Right cardiac atrium (tissue), 5 donors: Measurements from ENCODE around the gene IFNL1. TPM values are rescaled to one million over a fixed set of nuclear protein-coding genes. Genes with fewer than 3 reads are reported as not detected.
"Not testable (repeated sequence)": the region's sequence is repeated elsewhere in the genome, so short reads cannot be mapped to it uniquely, and the experiment has no call there.

Source experiments
- ATAC-seq, 2 donors: fragments of 200-7000 bp; cut with Tn5 transposase; one replicate each; pipeline versions ENCODE4 v1.8.0 to v1.9.1; 2020; ENCODE audit warnings: moderate library complexity in 2 of 2, mild to moderate bottlenecking in 1 of 2
- DNase-seq, 3 donors: peaks; one replicate each; pipeline ENCODE4 v3.0.0-alpha.2; 2020
- H3K27ac ChIP-seq: one replicate; pipeline ENCODE4 v1.5.1; 2013; ENCODE audit warnings: mild to moderate bottlenecking, low read length, control low read depth, moderate library complexity
- H3K27me3 ChIP-seq: one replicate; pipeline ENCODE4 v1.6.1; 2013; ENCODE audit not compliant: control insufficient read depth, insufficient read depth
- H3K4me1 ChIP-seq: one replicate; pipeline ENCODE4 v1.6.1; 2013; ENCODE audit warnings: low read length; ENCODE audit not compliant: control insufficient read depth, insufficient read depth
- H3K4me3 ChIP-seq: one replicate; pipeline ENCODE4 v1.5.1; 2013; ENCODE audit warnings: low read length, control low read depth
- H3K9me3 ChIP-seq: one replicate; pipeline ENCODE4 v1.6.1; 2013; ENCODE audit warnings: low read length; ENCODE audit not compliant: control insufficient read depth
- WGBS: extraction: QIAGEN DNeasy Blood & Tissue Kit; methylation state at CpG from one replicate; pipeline ENCODE4 v1.1.7; 2013; 5-methylcytosine and 5-hydroxymethylcytosine counted together
- intact Hi-C, 4 donors: fragments of 100-400 bp; cut with DNase I; formaldehyde crosslinking; loops; one replicate each; pipeline versions ENCODE4 v1.11.0 to v1.14.0; 2022 to 2023
- polyA plus RNA-seq: library from polyadenylated mRNA; stranded (reverse); fragments of 200-250 nt; gene quantifications from one replicate; pipeline ENCODE4 v1.2.3, GENCODE V29; 2013
- total RNA-seq, 4 donors: library from RNA; stranded (reverse); fragmentation: NEBNext Ultra II Directional; extraction: Animal tissue kit (Norgen Biotek cat#: 25700); gene quantifications; one replicate each; pipeline ENCODE4 v1.2.1, GENCODE V29; 2021
- donor health status: healthy with polysubstance abuse.
- donor health status: DM: no; HTN: yes; CAD: no.
- donor health status: DM: no; HTN: no; CAD: no.
- donor health status: DM: no; HTN: yes; CAD: no; lungs with severe emphysema.
- donor health status: DM: yes; HTN: yes; CAD: no.

The IFNL1 gene
- total and polyA plus RNA-seq, 5 donors, result not detected

DNA sequence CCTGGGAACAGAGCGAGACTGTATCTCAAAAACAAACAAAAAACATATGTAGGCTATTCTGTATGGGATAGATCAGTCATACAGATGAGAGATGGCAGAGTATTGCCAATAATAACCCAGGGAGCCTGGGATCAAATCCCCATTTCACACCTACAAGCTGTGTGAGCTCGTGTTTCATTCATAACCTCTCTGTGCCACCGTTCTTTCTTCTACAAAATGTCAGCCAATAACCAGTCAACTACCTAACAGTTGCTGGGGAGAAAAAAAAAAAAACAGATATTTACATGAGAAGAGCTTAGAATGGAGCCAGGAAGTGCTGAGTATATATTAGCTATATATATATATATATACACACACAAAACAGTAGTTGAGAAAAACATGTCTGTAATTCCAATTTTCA, 34.5 kb upstream of the IFNL1 start:
- no peak overlapping the region for H3K4me3 ChIP-seq
- H3K27me3 ChIP-seq, result no peaks in the 10 kb centered on the region
- no peaks in the 10 kb centered on the region for H3K9me3 ChIP-seq
- no peak for DNase-seq
- H3K27ac ChIP-seq, result no peak overlapping the region
- no peaks in the 10 kb centered on the region for H3K4me1 ChIP-seq
- no peak for ATAC-seq
- intact Hi-C loops, result no loop called here
- 77% methylated on average over 3 of the region's 3 CpGs for WGBS

DNA sequence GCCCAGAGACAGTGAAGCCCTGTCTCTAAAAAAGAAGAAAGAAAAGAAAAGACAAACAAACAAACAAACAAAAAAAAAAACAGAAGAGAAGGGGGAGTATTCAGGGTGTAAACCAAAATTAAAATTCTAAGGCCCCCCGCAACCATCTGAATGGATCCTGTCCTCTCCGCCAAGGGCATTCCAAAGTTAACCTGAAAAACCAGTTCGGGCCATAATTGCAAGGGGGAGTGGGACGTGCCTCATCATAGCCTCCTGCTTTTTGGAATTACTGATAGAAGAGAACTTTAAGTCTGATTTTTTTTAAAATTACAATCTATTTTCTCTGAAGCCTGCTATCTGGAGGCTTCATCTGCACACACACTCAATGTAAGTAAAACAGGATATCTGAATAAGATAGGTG, 33.7 kb upstream of the IFNL1 start:
- H3K27ac ChIP-seq, result no peak overlapping the region
- no peaks in the 10 kb centered on the region for H3K27me3 ChIP-seq
- DNase-seq (no peak), ATAC-seq (no peak)
- WGBS, result 92% methylated on average over 4 of the region's 4 CpGs
- H3K9me3 ChIP-seq, result no peaks in the 10 kb centered on the region
- no peak overlapping the region for H3K4me3 ChIP-seq
- intact Hi-C loops, result no loop called here
- H3K4me1 ChIP-seq, result no peaks in the 10 kb centered on the region

DNA sequence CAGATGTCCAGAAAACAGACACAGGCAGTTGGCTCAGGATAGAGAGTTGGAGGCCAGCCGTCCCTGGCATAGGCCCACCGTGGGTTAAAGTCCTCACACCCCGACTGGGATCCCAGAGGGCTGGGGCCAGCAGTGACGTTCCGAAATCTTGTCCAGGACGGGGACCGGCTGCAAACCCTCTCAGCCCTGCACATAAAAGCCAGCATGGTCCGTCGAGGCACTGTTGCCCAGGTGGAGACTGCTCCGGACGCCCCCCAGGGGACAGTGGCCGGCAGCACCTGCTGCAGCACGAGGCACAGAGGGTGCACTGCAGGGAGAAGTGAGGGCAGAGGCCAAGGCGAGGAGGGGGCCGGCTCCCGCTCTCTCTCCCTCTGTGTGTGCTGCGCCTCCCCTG, 32.3 kb upstream of the IFNL1 start:
- H3K9me3 ChIP-seq, result no peaks in the 10 kb centered on the region
- WGBS, result 12% methylated on average over 17 of the region's 17 CpGs
- no peak overlapping the region for H3K27ac ChIP-seq
- H3K27me3 ChIP-seq, result no peaks in the 10 kb centered on the region
- H3K4me3 ChIP-seq, result no peak overlapping the region
- DNase-seq, result no peak
- peak in 1 of 2 donors; percentile 18 for ATAC-seq
- H3K4me1 ChIP-seq, result no peaks in the 10 kb centered on the region
- intact Hi-C loops, result no loop called here

DNA sequence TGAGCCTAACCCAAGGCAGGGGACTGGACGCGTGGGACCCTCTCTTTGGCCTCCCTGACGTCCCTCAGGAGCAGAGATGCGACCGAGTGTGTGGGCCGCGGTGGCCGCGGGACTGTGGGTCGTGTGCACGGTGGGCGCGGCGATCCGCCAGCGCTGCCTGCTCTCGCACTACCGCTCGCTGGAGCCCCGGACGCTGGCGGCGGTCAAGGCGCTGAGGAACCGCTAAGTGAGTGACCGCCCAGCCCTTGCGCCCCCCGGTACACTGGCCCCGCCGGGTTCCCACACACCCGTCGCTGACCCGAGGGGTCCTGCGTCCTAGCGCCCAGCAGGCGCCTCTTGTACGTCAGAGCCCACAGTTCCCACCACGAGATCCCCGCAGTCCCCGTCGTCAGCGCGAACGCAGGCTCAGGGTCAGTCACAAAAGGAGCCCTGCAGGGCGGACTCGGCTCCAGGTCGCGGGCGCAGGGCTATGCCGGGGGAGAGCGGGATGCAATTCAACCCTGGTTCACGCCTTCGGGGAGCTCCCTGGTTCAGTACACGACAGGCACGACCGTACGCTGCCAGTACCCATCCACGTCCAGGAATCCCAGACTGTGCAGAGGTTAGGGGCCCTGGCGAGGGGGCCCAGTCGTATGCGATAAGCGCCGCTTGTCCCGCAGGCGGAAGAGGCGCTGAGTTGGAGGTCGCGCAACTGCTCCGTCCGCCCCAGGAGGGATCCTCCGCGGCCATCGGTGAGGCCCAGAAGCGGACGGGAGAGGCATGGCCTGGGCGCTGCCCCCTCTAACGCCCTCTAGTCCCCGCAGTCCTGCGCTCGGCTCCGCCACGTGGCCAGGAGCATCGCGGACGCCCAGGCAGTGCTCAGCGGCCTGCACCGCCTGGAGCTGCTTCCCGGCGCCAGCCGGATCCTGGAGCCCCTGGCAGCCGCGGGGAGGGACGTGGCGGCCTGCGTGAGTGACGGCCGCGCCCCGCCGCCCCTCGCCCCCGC, 31.6 kb upstream of the IFNL1 start:
- peak in 1 of 3 donors; percentile 53 for DNase-seq
- Histone ChIP-seq H3K4me3 (no peak overlapping the region), H3K27me3 (no peaks in the 10 kb centered on the region), H3K4me1 (no peaks in the 10 kb centered on the region), H3K9me3 (no peaks in the 10 kb centered on the region), H3K27ac (no peak overlapping the region)
- intact Hi-C loops, result no loop called here
- WGBS, result 3% methylated on average over 102 of the region's 102 CpGs
- peak; percentile 20 to 64 for ATAC-seq

DNA sequence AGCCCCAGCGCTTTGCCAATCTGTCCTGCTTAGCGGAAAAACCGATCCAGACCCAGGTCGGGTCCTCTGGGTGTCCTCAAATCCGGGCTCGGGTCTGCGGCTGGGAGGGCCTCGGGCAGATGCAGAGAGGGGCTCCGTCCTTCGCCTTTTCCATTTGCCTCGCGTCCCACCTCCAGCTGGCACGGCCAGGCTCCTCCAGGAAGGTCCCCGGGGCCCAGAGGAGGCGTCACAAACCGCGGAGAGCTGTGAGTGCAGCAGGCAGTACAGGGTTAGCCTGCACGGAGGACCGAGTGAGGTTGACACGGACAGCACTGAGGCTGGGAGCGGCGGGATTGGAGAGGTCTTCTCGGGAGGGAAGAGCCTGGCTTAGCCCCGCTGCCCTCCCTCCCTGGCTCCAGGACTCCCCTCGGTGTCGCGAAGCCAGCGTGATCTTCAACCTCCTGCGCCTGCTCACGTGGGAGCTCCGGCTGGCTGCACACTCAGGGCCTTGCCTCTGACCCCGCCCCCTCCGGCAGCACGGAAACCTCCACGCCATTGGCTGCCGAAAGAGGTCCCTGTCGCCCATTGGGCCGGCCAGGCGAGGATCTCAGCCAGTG, 30.8 kb upstream of the IFNL1 start:
- WGBS, result 33% methylated on average over 39 of the region's 39 CpGs
- ATAC-seq (peak in 1 of 2 donors; percentile 13), DNase-seq (peak in 2 of 3 donors; percentile 51 to 64)
- H3K4me3 ChIP-seq, result no peak overlapping the region
- H3K27me3 ChIP-seq, result no peaks in the 10 kb centered on the region
- no peak overlapping the region for H3K27ac ChIP-seq
- intact Hi-C loops, result no loop called here
- no peaks in the 10 kb centered on the region for H3K4me1 ChIP-seq
- no peaks in the 10 kb centered on the region for H3K9me3 ChIP-seq

DNA sequence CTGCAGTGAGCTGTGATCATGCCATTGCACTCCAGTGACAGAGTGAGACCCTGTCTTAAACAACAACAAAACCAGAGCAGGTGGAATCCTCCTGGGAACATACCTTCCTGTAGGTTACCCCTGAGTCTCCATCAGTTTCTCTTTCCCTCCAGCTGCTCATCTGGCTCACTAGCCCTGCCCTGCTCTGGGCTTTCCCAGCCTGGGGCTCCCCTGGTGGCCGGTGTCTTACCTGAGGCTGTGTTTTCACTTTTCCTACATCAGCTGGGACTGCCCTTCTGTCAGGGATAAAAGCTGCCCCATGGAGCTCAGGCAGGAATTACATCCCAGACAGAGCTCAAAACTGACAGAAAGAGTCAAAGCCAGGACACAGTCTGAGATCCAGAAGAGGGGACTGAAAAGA, 28.1 kb upstream of the IFNL1 start, which contains the start of gene IFNL2:
Gene IFNL2 (plus strand): TSS at position 312 of the 400 bp plus-strand sequence. CDS start 173 bp downstream, outside the sequence.
- H3K4me3 ChIP-seq, H3K4me1 ChIP-seq, H3K27ac ChIP-seq, H3K9me3 ChIP-seq, H3K27me3 ChIP-seq, ATAC-seq, DNase-seq, intact Hi-C loops: not testable (repeated sequence)
- no CpG with 5 or more reads among the region's 1 CpG for WGBS

DNA sequence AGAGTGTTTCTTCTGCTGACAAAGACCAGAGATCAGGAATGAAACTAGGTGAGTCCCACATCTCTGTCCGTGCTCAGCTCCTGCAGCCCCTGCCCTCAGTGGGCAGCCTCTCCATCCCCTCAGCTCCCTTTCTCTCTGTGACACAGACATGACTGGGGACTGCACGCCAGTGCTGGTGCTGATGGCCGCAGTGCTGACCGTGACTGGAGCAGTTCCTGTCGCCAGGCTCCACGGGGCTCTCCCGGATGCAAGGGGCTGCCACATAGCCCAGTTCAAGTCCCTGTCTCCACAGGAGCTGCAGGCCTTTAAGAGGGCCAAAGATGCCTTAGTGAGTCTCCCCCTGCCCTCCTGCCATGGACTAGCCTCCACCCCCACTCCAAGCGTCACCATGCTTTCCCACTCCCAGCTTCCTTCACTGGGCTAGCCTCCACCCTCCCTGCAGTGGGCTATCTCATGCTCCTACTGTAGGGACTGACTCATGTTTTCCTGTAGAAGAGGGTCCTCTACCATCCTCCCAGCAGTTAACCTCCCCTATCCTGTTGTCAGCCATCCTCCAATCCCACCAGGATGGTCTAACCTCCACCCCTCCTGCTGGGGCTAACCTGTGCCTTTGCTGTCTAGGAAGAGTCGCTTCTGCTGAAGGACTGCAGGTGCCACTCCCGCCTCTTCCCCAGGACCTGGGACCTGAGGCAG, 27.5 kb upstream of the IFNL1 start:
- H3K4me3 ChIP-seq, H3K4me1 ChIP-seq, DNase-seq, H3K27me3 ChIP-seq, H3K27ac ChIP-seq, intact Hi-C loops, ATAC-seq, H3K9me3 ChIP-seq: not testable (repeated sequence)
- 67% methylated on average over 10 of the region's 10 CpGs for WGBS

DNA sequence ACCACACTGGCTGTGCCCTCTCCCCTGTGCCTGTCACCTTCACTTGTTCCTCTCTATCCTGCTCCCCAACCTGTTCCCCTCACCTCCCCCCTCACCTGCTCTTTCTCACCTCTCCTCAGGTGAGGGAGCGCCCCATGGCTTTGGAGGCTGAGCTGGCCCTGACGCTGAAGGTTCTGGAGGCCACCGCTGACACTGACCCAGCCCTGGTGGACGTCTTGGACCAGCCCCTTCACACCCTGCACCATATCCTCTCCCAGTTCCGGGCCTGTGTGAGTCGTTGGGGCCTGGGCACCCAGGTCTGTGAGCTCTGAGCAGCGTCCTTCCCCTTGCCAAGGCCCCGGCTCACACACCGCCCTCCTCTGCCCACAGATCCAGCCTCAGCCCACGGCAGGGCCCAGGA, 26.8 kb upstream of the IFNL1 start:
- ATAC-seq, H3K4me3 ChIP-seq, H3K4me1 ChIP-seq, H3K27ac ChIP-seq, DNase-seq, H3K9me3 ChIP-seq, H3K27me3 ChIP-seq, intact Hi-C loops: not testable (repeated sequence)
- WGBS, result 74% methylated on average over 10 of the region's 10 CpGs

DNA sequence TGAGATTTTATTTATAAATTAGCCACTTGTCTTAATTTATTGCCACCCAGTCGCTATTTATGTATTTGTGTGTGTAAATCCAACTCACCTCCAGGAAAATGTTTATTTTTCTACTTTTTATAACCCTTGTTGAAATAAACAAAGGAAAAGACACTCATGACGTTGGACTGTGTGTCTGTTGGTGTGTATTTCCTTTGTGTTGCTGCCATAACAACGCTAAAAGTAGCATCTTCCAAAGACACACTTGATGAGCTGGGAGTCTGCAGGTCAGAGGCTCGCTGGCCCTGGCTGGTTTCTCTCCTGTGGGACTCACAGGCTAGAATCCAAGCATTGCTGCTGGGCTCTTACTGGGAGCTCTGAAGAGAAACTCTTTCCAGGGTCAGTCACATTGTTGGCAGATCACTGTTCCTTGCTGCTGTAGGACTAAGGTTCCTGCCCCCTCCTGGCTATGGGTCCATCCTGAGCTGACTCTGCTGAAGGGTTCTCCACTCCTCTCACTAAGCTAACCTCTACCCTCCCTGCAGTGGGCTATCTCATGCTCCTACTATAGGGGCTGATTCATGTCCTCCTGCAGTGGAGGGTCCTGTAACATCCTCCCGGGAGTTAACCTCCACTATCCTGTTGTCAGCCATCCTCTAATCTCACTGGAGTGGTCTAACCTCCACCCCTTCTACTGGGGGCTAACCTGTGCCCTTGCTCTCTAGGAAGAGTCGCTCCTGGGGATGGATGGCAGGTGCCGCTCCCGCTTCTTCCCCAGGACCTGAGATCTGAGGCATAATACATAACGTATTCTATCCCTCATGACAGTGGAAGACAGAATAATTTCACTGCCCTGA, 26.0 kb upstream of the IFNL1 start:
- Histone ChIP-seq H3K9me3 (no peaks in the 10 kb centered on the region), H3K27ac (no peak overlapping the region), H3K4me1 (no peaks in the 10 kb centered on the region), H3K4me3 (no peak overlapping the region), H3K27me3 (no peaks in the 10 kb centered on the region)
- 68% methylated on average over 9 of the region's 9 CpGs for WGBS
- no peak for DNase-seq
- intact Hi-C loops, result no loop called here
- ATAC-seq, result no peak

DNA sequence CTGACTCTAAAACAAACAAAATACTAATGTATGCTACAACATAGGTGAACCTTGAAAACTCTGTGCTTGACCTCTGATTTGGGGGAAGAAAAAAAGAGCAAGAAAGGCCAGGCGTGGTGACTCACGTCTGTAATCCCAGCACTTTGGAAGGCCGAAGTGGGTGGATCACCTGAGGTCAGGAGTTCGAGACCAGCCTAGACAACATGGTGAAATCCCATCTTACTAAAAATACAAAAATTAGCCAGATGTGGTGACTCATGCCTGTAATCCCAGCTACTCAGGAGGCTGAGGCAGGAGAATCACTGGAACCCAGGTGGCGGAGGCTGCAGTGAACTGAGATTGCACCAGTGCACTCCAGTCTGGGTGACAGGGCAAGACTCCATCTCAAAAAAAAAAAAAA, 22.3 kb upstream of the IFNL1 start:
- whole genome bisulfite sequencing, result 81% methylated on average over 5 of the region's 5 CpGs
- H3K27me3 ChIP-seq, H3K4me1 ChIP-seq, H3K27ac ChIP-seq, DNase-seq, ATAC-seq, intact Hi-C loops, H3K9me3 ChIP-seq, H3K4me3 ChIP-seq: not testable (repeated sequence)
